GM18507 (cell line): ENCODE measurements around the gene ME1.

Experiments
- DNase-seq: peaks from one replicate; pipeline ENCODE4 v3.0.0; 2011; ENCODE audit warnings: low read depth; ENCODE audit not compliant: insufficient read length; ENCODE audit errors: extremely low spot score
- FAIRE-seq: peaks from 2 replicates; lab custom pipeline; 2011; peaks lifted over from hg19 to GRCh38; lab: Jason Lieb, UNC

ME1 gene

DNA sequence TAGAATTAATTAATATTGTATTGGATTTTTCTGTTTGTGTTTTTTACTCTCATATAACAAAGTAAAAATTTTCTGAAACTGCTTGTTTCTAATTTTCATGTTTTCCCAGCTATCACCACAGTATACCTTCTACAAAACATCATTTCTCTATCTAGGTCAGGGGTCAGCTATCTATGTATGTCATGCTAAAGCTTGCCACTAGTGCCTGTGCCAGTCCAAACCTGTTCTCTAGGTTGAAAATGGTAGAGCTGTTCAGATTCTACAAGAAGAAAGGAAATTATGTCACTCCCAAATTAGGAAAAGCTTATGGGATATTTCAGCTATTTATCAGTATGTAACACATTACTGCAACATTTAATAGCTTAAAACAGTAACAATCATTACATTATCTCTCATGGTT, 5.8 kb upstream of the ME1 start:
- DNase-seq = no peak
- no peak for FAIRE-seq

DNA sequence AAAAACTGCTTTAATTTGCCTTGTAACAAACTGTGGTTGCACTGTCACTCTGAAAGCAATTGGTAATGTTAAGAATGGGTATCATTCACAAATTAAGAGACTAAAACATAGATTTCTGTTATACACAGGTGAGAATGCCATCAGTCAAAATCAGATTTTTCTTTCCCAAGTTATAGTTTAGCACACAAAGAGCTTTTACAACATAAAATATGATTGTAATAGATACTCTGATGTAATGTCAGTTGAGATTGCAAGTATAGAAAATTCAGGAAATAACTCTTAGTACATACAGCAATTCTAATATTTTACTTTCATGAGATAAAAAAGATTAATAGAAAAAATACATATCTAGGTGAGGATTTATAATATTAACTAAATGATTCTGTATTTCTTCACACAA, 2.3 kb upstream of the ME1 start:
- DNase-seq = no peak

DNA sequence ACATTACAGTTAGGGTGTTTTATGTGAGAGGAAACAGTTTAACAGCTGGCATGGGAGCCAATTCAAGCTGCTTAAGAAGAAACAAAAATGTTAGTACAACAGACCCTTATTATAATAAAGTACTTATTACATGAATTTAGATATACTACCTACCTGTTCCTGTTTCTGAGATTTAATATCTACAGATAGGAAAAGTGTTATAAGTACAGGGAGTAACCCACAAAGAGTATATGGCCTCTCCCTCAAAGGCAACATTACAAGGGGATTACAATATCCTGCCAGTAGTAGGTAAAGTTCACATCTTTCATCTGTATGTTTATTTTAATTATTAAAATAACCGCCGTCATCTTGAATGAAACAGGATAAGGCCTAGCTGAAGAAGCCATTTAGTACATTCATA, 1.8 kb upstream of the ME1 start:
- DNase-seq (no peak), FAIRE-seq (no peak)

More for the DNA sequence above, 2.3 kb upstream of the ME1 start:
- FAIRE-seq = no peak

DNA sequence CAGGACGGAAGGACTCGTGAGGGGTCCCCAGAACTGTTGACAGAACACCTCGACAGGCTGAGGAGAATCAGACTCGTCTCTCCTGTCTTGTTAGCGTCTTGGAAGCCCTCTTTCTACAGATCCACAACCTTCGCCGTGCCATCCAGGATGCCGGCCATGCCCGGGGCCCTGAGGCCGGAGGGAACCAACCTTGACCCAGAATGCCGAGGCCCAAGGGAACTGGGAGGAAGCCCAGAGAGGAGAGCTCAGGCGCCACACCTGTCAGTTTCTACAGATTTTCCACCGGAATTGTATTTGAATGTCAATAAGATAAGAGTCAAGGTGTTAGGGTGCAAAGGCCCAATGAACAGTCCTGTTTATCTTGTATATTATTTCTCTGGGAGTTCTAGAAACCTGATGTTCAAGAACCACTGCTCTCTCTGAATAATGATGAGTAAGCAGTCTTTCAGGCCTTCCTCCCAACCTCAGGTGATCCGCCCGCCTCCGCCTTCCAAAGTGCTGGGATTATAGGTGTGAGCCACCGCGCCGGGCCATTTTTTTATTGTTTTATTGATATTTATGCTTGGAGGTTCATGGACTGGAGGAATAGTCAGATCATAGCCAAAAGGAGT, 799 bp upstream of the ME1 start:
- no peak for DNase-seq
- no peak for FAIRE-seq

DNA sequence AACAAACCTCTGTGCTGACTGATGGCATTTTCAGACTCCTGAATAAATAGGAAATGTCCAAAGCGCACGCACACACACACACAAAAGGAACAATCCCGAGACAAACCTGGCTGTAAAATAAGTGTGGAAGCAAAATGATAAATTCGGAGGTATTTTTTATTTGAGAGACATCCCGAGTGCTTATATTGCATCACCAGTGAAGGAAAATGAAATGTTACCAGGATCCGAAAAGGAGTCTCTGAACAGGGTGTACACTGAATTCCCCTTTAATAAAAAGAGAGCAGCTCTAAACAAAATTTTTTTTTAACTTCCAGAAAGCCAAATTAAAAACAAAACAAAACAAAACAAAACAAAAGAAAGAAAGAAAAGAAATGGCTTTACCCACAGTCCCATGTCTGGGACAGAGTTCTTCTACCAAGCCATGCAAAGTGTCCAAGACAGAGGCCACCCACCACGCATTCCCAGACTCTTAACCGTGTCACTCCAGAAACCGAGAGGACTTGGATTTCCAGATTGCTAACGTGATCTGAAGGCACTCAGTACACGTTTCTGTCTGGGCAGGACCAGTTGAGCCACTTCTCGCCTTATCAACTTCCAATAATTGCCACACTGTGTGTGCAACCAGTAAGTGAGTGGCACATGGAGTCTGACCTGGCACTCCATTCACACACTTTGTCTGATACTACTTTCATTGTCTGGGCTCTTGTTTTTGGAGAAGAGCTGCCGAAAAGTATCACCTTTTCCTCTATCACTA, 817 bp downstream of the ME1 start:
- no peak for FAIRE-seq
- no peak for DNase-seq

DNA sequence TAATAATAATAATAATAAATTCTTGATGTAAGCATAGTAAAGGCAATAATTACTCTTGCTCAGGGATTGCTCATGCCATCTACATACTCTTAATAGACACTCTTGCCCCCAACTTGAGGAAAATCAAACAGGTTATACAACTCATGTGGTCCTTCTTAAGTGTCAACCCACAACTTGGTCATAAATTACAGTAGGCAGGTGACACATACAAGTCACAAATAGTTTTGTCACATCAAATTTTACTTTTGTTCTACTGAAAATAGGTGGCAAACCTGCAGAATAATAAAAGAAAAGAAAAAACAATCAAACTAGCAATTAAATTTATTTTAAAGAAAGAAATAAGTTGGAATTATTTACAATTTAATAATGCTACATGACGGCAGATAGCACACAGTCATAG, 1.6 kb downstream of the ME1 start:
- DNase-seq (no peak), FAIRE-seq (no peak)

DNA sequence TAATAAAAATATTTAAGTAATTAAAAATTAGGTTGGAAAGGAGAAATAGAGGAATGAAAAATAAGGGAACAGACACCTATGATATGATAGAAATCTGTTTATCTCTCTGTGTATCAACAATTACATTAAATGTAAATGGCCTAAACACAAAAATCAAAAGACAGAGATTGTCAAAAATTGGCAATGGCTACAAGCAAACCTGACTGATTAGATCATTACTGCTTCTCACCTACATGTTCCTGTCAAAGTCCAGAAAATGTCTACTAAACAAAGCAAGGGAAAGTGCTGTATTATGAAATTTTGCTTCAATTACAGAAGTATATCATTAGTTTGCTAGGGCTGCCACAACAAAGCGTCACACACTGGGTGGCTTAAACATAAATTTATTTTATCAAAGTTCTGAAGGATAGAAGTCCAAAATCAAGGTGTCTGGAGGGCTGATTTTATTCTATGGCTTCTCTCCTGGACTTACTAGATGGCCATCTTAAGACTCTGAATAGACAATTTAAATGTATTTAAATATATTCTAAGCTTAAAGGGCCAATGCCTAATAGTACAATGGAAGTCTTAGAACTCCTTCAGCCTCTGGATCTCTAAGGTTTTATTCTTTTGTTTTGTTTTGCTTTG, 6.3 kb downstream of the ME1 start:
- DNase-seq (no peak), FAIRE-seq (no peak)

DNA sequence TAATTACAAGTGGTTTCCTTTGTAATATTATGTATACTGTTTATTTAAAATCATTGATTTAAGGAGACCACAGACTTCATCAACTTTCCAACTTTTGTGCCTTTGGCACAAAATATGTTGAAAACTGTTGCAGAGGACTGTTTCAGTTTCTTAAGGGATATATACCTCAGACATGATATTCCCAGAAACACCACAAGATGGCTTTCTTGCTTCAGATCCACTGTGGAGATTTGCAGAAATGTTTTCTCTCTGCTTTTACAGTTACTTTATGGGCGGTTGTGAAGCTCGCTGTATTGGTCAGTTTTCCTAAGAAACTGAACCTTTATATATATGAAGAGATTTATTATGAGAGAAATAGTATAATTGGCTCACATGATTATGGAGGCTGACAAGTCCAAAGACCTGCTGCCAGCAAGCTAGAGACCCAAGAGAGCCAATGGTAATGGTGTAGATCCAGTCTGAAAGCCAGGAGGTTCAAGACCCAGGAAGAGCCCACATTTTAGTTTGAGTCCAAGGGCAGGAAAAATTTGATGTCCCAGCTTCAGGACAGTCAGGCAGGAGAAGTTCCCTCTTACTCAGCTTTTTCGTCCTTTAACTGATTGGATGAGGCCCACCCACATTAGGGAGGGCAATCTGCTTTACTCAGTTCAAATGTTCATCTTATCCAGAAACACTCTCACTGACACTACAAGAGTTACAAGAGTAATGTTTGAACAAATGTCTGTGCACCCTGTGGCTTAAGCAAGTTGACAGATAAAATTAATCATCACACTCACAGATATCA, 12.8 kb downstream of the ME1 start:
- no peak for FAIRE-seq
- no peak for DNase-seq

DNA sequence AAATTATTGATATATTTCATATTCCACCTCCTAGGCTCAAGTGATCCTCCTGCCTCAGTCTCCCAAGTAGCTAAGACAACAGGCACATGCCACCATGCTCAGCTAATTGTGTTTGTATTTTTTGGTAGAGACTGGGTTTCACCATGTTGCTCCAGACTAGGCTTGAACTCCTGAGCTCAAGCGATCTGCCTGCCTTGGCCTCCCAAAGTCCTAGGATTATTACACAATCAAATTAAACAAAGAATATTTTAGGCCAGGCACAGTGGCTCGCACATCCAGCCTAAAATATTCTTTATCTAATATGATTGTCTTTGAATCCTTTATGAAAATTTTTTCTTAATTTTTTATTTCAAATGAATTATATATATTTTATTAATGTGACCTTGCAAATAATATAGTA, 17.8 kb downstream of the ME1 start:
- FAIRE-seq (no peak), DNase-seq (no peak)

DNA sequence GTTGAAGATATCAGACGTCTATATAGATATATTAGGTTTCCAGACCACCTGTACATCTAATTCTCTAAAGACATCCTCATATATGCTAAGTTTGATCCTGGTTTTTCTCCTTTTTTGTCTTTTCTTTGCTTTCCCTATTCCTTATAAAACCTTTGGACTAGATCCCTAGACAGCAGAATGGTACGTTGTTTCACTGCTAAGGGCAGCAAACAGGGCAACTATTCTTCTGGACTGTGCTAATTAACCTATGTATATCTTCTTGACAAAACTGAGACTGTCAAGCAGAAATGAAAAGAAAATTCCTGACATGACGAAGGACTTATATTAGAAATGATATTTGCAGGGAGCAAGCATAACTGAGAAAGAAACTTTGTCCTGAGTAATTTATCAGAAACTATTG, 19.1 kb downstream of the ME1 start:
- no peak for DNase-seq
- FAIRE-seq = no peak

DNA sequence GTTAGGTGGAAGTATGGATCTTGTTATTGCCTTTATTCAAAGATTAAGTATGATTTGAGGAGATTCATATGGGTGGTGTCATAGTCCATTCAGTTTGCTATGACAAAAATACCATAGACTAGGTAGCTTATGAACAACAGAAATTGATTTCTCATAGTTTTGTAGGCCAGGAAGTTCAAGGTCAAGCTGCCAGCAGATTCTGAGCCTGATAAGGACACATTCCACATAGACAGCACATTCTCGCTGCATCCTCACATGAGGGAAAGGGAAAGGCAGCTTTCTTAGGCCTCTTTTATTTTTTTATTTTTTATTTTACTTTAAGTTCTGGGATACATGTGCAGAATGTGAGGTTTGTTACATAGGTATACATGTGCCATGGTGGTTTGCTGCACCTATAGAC, 27.7 kb downstream of the ME1 start:
- no peak for DNase-seq
- no peak for FAIRE-seq

DNA sequence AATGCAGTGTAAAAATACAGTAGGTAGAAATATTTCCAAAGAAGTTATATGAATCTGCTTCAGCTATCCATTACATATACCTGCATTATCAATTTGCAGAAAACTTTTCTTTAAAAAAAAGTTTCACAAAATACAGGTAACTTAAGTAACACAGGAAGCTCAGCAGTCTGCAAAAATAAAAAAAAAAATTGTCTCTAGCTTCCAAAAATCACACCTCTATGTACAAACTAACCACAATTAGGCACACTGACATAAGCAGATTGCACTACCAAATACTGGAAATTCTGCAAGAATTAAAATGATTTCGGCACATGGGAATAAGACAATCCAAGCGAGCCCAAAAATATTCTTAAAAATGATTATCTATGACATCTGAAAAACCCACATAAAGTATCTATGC, 41.2 kb downstream of the ME1 start:
- FAIRE-seq (no peak), DNase-seq (no peak)

DNA sequence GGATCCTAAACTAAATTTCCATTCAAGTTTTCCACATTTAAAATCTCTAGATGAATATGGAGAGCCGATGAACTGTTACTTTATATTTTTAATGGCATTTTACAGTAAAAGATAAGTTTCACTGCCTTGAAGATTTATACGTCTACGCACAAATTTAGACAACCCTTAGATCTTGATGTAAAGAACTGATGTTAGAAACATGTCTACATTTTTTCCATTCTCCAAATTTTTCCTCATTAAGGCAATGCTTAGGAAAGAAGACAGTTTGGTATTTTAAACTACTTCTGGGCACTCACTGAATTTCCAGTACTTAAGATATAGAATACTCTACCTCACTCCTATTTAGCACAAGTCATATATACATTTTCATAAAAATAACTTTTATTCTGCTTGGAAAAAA, 45.4 kb downstream of the ME1 start:
- FAIRE-seq (no peak), DNase-seq (no peak)

DNA sequence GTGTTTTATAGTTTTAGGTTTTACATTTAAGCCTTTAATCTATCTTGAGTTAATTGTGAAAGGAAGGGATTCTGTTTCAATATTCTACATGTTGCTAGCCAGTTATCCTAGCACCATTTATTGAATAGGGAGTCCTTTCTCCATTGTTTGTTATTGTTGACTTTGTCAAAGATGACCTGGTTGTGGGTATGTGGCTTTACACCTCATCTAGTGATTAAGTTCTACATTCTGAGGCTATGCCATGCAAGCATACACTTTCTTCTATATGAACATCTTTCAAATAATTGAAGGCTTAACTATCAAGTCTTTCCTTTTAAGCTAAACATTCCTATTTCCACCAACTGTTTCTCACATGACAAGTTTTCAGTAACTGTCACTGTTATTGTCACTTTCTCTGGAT, 46.1 kb downstream of the ME1 start:
- FAIRE-seq (no peak), DNase-seq (no peak)

DNA sequence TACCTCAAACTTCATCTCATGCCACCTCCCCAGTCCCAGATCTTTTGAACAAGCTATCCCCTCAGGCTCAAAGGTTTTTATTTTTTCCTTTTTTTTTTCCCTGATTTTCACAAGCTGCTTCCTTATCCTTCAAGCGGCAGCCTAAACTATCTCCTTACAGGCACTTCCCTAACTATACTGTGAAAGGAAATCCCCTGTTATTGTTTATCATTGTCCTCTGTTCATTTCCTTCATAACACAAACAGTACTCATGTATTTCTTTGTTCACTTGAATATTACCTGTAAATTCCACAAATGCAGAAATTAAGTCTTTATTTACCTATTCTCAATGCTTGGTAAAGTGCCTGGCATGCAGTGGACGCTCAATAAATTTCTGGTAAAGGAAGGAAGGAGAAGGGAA, 48.9 kb downstream of the ME1 start:
- DNase-seq (no peak), FAIRE-seq (no peak)

DNA sequence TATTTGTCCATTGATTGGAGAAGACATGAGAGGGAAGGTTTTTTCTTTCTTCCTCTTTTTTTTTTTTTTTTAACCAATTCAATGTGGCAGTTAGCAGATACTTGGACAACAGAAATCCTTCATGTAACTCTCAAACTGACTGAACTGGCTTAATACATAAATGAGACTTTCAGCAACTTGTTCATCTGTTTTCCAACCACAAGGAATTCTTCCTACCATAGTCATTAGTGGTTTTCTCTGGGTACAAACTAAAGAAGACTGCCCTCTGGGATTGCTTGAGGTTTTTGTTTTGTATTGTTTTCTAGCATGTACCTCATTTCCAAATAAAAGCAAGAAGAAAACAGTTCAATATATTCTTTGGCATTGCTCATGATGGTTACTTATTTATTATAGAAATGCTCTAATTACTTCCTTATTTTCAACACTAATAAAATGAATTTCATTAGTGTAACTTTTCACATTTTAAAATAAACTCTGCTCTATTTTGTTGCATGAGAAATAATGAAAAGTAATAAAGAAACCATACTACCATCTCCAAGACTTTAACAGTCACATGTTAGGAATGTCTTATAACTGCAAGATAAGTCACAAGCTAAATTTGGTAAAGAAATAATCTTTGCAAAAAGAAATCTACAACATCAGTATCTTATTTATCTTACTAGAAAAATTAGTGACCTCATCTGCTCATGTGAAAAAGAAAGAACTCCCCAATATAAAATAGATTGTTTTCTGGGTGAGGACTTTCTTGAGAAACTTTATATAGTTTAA, 52.0 kb downstream of the ME1 start:
- no peak for DNase-seq
- FAIRE-seq = no peak

DNA sequence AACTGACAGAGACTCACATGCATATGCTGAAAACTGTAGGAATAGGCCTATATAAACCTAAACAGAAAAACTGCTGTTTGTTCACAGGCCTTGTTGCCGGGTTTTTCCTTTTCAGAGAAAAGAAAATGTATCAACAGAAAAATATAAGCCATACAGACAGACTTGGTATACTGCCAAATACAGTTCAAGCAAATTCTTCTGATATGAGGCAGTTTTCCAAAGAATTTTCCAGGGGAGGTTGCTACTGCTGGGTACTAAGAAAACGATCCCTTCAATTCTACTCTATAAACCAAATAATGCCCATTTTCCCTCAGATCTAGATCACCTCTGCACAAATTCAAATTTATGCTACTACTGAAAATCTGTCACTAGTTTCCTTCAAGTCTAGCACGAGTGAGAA, 59.4 kb downstream of the ME1 start:
- DNase-seq = no peak
- no peak for FAIRE-seq

DNA sequence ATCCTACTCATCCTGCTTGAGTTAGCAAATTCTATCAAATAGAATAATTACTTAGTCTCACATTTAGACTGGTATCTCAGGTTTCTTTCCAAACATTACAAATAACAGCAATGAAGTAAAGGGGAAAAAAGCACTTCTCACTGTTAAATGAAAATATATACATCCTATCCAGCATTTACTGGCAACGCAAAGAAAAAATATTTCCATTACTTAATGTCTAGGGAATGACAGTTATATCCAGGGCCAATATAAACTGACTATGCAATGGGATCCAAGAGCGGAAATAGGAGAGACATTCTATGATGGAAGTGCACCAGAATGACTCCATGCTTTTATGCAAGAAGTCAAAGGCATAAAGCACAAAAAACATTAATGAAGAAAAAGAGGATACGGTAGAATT, 60.3 kb downstream of the ME1 start:
- FAIRE-seq (no peak), DNase-seq (no peak)

DNA sequence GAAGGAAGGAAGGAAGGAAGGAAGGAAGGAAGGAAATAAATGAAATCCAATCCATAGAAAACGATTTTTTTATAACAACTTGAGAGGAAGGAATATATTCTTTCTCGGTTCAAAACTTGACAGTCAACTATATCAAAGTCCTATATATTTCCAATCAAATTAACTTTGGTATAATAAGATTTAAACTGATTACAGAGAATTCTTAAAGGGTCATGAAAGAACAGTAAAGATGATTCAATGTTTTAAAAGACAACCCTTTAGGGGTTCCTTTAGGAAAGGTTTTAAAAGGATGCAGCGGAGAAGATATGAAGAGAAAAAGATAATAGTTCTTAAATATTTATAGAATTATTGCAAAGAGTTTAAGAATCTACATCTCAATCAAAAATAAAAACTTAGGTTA, 61.2 kb downstream of the ME1 start:
- FAIRE-seq (no peak), DNase-seq (no peak)

DNA sequence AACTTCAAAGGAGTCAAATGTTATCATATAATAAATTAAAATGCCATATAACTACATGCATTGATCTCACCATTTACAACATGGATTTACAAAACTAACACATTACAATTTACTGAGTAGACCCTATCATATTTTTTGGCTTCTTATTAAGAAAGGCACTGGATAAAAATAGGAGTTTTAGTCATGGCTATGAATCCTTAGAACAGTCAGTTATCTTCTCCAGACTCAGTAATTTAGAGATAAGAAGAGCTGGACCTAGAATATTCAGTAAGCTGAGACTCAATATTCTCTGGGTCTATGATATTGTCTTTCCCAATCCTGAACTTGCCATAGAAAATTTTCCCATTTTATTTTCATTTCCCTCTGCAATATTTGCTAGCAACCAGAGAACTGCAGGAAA, 62.3 kb downstream of the ME1 start:
- FAIRE-seq (no peak), DNase-seq (no peak)
